ENCODE results near the gene OSBPL8.

- TF ChIP-seq ATF2 (CRISPR knock-in tag; IDR thresholded peaks at IDR 0.05; ENCODE audit: borderline replicate concordance, low read depth) (no peak), ELF4 (CRISPR knock-in tag; IDR thresholded peaks at IDR 0.05; ENCODE audit: low read depth) (no peak), ZNF138 (CRISPR knock-in tag; conservative IDR thresholded peaks at IDR 0.05) (no peak), MLX (CRISPR knock-in tag; IDR thresholded peaks at IDR 0.05) (no peak), TCF7 (CRISPR knock-in tag; IDR thresholded peaks at IDR 0.05; ENCODE audit: low read depth) (no peak), HMGXB4 (CRISPR knock-in tag; IDR thresholded peaks at IDR 0.05) (no peak), E2F1 (CRISPR knock-in tag; IDR thresholded peaks at IDR 0.05) (no peak), CTCF (IDR thresholded peaks at IDR 0.05) (no peak), NFYB (CRISPR knock-in tag; conservative IDR thresholded peaks at IDR 0.05; ENCODE audit: low read depth) (no peak), USF2 (CRISPR knock-in tag; IDR thresholded peaks at IDR 0.05) (no peak), FOXJ3 (CRISPR knock-in tag; IDR thresholded peaks at IDR 0.05; ENCODE audit: borderline replicate concordance) (no peak), JUN (CRISPR knock-in tag; IDR thresholded peaks at IDR 0.05) (no peak), MYBL2 (CRISPR knock-in tag; IDR thresholded peaks at IDR 0.05) (no peak)
Observed at GRCh38 chr12:76470028-76470939, 89.3 kb downstream of the OSBPL8 start.

All from WTC11 (cell line).